SU-DHL-6 (cell line): Measurements from ENCODE around the gene ARSD.

ENCODE experiments used
- EZH2phosphoT487 ChIP-seq: fragments of 200-600 bp; sonication (generic), shearing (Covaris generic); conservative IDR thresholded peaks from 2 replicates; pipeline ENCODE4 v1.6.1; 2018; ENCODE audit warnings: mild to moderate bottlenecking, antibody characterized with exemption, low read length, moderate library complexity, mixed read lengths
- TF ChIP-seq, protein P1 (sequence below): fragments of 200-600 bp; sonication (generic); IDR thresholded peaks from one replicate; pipeline ENCODE4 v1.5.1; 2017; ENCODE audit warnings: antibody characterized with exemption, mild to moderate bottlenecking, low read length, moderate library complexity; ENCODE audit not compliant: insufficient read depth, poor library complexity, severe bottlenecking

DNA sequence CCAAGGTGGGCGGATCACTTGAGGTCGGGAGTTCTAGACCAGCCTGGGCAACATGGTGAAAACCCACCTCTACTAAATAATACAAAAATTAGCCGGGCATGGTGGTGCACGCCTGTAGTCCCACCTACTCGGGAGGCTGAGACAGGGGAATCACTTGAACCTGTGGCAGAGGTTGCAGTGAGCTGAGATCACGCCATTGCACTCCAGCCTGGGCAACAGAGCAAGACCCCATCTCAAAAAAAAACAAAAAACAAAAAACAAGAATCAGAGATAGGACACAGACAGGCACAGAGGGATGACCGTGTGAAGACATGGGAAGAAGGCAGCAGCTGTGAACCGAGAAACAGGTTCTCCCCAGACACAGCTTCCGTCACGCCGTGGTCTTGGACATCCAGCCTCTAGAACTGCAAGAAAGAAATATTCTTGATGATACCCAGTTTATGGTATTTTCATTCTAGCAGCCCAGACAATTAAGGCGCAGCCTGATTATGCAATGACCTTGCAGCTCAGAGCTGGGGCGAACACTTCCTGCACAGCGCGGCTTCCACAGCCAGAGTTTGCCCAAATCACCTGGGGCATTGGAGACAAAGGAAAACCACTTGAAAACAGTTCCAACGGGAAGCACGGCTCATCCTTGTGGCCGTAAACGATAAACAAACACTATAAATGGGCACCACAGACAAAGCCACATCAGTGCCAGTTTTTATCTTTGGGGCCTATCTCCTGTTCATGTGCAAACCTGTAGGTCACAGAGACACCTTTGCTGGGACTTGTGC, 4.2 kb upstream of the ARSD start:
- TF ChIP-seq, protein P1, sequence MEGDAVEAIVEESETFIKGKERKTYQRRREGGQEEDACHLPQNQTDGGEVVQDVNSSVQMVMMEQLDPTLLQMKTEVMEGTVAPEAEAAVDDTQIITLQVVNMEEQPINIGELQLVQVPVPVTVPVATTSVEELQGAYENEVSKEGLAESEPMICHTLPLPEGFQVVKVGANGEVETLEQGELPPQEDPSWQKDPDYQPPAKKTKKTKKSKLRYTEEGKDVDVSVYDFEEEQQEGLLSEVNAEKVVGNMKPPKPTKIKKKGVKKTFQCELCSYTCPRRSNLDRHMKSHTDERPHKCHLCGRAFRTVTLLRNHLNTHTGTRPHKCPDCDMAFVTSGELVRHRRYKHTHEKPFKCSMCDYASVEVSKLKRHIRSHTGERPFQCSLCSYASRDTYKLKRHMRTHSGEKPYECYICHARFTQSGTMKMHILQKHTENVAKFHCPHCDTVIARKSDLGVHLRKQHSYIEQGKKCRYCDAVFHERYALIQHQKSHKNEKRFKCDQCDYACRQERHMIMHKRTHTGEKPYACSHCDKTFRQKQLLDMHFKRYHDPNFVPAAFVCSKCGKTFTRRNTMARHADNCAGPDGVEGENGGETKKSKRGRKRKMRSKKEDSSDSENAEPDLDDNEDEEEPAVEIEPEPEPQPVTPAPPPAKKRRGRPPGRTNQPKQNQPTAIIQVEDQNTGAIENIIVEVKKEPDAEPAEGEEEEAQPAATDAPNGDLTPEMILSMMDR = no peak
- no peak for TF ChIP-seq EZH2phosphoT487
